DOHH2 (cell line): ENCODE data around the gene MILR1.
"Not testable (repeated sequence)": the region's sequence is repeated elsewhere in the genome, so short reads cannot be mapped to it uniquely, and the experiment has no call there.

ENCODE experiments used
- H3F3A ChIP-seq: fragments of 200-600 bp; sonication (generic), shearing (Covaris generic); 2 replicates; pipeline ENCODE4 v1.6.0; 2016; ENCODE audit warnings: antibody characterized with exemption, mild to moderate bottlenecking; ENCODE audit not compliant: control insufficient read depth, insufficient read depth
- H3K27ac ChIP-seq: fragments of 200-600 bp; sonication (generic); 2 replicates; pipeline ENCODE4 v1.5.1; 2014; ENCODE audit warnings: low read depth, mild to moderate bottlenecking, low read length, moderate library complexity
- H3K27me3 ChIP-seq: fragments of 200-600 bp; sonication (generic); 2 replicates; pipeline ENCODE4 v1.6.1; 2014; ENCODE audit warnings: mild to moderate bottlenecking, low read length, mixed read lengths; ENCODE audit not compliant: control insufficient read depth
- H3K36me3 ChIP-seq: fragments of 200-600 bp; sonication (generic); 2 replicates; pipeline ENCODE4 v1.6.1; 2014; ENCODE audit warnings: mild to moderate bottlenecking, low read length, moderate library complexity, mixed read lengths; ENCODE audit not compliant: control insufficient read depth
- H3K4me1 ChIP-seq: fragments of 200-600 bp; sonication (generic); 2 replicates; pipeline ENCODE4 v1.6.1; 2014; ENCODE audit warnings: mild to moderate bottlenecking, low read length, mixed read lengths; ENCODE audit not compliant: control insufficient read depth
- H3K4me2 ChIP-seq: fragments of 200-600 bp; sonication (generic); 2 replicates; pipeline ENCODE4 v1.6.0; 2014; ENCODE audit warnings: mild to moderate bottlenecking, low read length, moderate library complexity
- H3K4me3 ChIP-seq: fragments of 200-600 bp; sonication (generic); 2 replicates; pipeline ENCODE4 v1.5.1; 2014; ENCODE audit warnings: mild to moderate bottlenecking, low read length, mixed read lengths
- H3K79me2 ChIP-seq: fragments of 200-600 bp; sonication (generic); 2 replicates; pipeline ENCODE4 v1.6.1; 2014; ENCODE audit warnings: mild to moderate bottlenecking, low read length, mixed read lengths; ENCODE audit not compliant: control insufficient read depth
- H3K9me2 ChIP-seq: fragments of 200-600 bp; sonication (generic); replicated peaks from 2 replicates; pipeline ENCODE4 v1.6.1; 2014; ENCODE audit warnings: mild to moderate bottlenecking, low read length, mixed read lengths; ENCODE audit not compliant: control insufficient read depth
- H3K9me3 ChIP-seq: fragments of 200-600 bp; sonication (generic); 2 replicates; pipeline ENCODE4 v1.6.1; 2014; ENCODE audit warnings: antibody characterized with exemption, low read length, mixed read lengths; ENCODE audit not compliant: control insufficient read depth, insufficient read depth
- H4K20me1 ChIP-seq: fragments of 200-600 bp; sonication (generic); 2 replicates; pipeline ENCODE4 v1.6.0; 2014; ENCODE audit warnings: low read depth, mild to moderate bottlenecking, antibody characterized with exemption, low read length, moderate library complexity; ENCODE audit not compliant: control insufficient read depth, insufficient read depth
- CTCF ChIP-seq: fragments of 200-600 bp; sonication (generic); IDR thresholded peaks from one replicate; pipeline ENCODE4 v1.5.1; 2014; ENCODE audit warnings: antibody characterized with exemption, mild to moderate bottlenecking, low read depth, low read length; ENCODE audit not compliant: poor library complexity, severe bottlenecking
- EZH2phosphoT487 ChIP-seq: fragments of 200-600 bp; sonication (generic); IDR thresholded peaks from 2 replicates; pipeline ENCODE4 v1.6.1; 2017; ENCODE audit warnings: borderline replicate concordance, mild to moderate bottlenecking, antibody characterized with exemption, low read length, moderate library complexity, mixed read lengths

MILR1 gene

GRCh38 chr17:64459284-64459747, 10.4 kb downstream of the MILR1 start:
- Histone ChIP-seq H3K79me2 (peaks cover 31% of the 10 kb centered on the region), H3K4me2 (no peak overlapping the region), H3K9me2 (no peaks in the 10 kb centered on the region), H4K20me1 (no peaks in the 10 kb centered on the region), H3K4me3 (no peak overlapping the region), H3F3A (peaks cover 19% of the 10 kb centered on the region), H3K27me3 (no peaks in the 10 kb centered on the region), H3K9me3 (no peaks in the 10 kb centered on the region), H3K36me3 (peaks cover 70% of the 10 kb centered on the region), H3K4me1 (peaks cover 44% of the 10 kb centered on the region), H3K27ac (no peak overlapping the region)
- TF ChIP-seq EZH2phosphoT487 (no peak), CTCF (no peak)

GRCh38 chr17:64459818-64460217, 10.9 kb downstream of the MILR1 start:
- H3F3A ChIP-seq, result peaks cover 19% of the 10 kb centered on the region
- H3K4me1 ChIP-seq, result peaks cover 39% of the 10 kb centered on the region
- not testable (repeated sequence) for H3K9me2 ChIP-seq, H3K4me2 ChIP-seq, H3K27me3 ChIP-seq, H4K20me1 ChIP-seq, H3K27ac ChIP-seq, H3K4me3 ChIP-seq, H3K9me3 ChIP-seq
- peaks cover 70% of the 10 kb centered on the region for H3K36me3 ChIP-seq
- peaks cover 26% of the 10 kb centered on the region for H3K79me2 ChIP-seq

- Histone ChIP-seq H3K36me3 (peaks cover 76% of the 10 kb centered on the region), H3K27ac (no peak overlapping the region), H3K4me2 (no peak overlapping the region), H4K20me1 (no peaks in the 10 kb centered on the region), H3F3A (peaks cover 9% of the 10 kb centered on the region), H3K4me3 (no peak overlapping the region), H3K9me3 (no peaks in the 10 kb centered on the region), H3K4me1 (peaks cover 27% of the 10 kb centered on the region), H3K79me2 (peaks cover 21% of the 10 kb centered on the region), H3K9me2 (no peaks in the 10 kb centered on the region), H3K27me3 (no peaks in the 10 kb centered on the region)
- TF ChIP-seq CTCF (no peak), EZH2phosphoT487 (no peak)
Measured at GRCh38 chr17:64460955-64461354, 12.0 kb downstream of the MILR1 start.

- H3K27ac ChIP-seq, result no peak overlapping the region
- H3K27me3 ChIP-seq, result no peaks in the 10 kb centered on the region
- H3K9me3 ChIP-seq, result no peaks in the 10 kb centered on the region
- peaks cover 2% of the 10 kb centered on the region for H3F3A ChIP-seq
- no peak overlapping the region for H3K4me2 ChIP-seq
- H3K4me3 ChIP-seq, result no peak overlapping the region
- peaks cover 79% of the 10 kb centered on the region for H3K36me3 ChIP-seq
- no peaks in the 10 kb centered on the region for H4K20me1 ChIP-seq
- H3K9me2 ChIP-seq, result no peaks in the 10 kb centered on the region
- H3K4me1 ChIP-seq, result peaks cover 20% of the 10 kb centered on the region
- no peak for TF ChIP-seq CTCF
- peaks cover 18% of the 10 kb centered on the region for H3K79me2 ChIP-seq
Measured at GRCh38 chr17:64461788-64462187, 12.9 kb downstream of the MILR1 start.
